Measurements from ENCODE around the gene COL6A5.

DNA sequence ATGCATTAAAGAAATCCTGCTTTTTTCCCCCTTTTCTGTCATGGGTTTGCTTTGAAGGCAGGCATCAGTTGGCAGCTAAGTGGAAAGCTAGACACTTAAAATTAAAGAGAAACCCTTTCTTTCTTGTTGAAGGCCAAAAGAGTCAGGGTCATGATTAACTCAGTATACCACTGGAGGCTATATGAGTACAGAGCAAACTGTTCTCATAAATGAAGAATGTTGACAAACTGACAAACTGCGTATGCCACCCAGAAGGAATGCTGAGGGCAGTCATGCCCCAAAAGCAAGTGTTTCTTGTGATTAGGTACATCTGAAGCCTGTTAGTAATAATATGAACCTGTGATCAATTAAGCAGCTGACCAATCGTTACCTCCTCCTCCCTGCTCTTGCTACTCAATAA lies 127.9 kb downstream of the COL6A5 start:
- no peak for TF ChIP-seq EZH2 (IDR thresholded peaks at IDR 0.05; ENCODE audit: borderline replicate concordance, low read depth, low read length, severe bottlenecking)
- no peak for TF ChIP-seq CTCF (IDR thresholded peaks at IDR 0.05; ENCODE audit: extremely low read depth in 1 of 2, insufficient read depth in 1 of 2, low read depth in 1 of 2, low read length in 2 of 2)
- TF ChIP-seq, protein P1, sequence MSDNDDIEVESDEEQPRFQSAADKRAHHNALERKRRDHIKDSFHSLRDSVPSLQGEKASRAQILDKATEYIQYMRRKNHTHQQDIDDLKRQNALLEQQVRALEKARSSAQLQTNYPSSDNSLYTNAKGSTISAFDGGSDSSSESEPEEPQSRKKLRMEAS (IDR thresholded peaks at IDR 0.05; ENCODE audit: insufficient read depth, insufficient read length) = no peak
- TF ChIP-seq JUN (IDR thresholded peaks at IDR 0.05; ENCODE audit: borderline replicate concordance, insufficient read depth, insufficient read length, low read depth) = no peak
- TF ChIP-seq FOS (IDR thresholded peaks at IDR 0.05; ENCODE audit: borderline replicate concordance, insufficient read depth, low read length) = no peak
- TF ChIP-seq POLR2A (IDR thresholded peaks at IDR 0.05; ENCODE audit: low read depth, low read length) = no peak
- TF ChIP-seq GATA2 (IDR thresholded peaks at IDR 0.05; ENCODE audit: insufficient read depth, insufficient read length, low read depth, low read length) = no peak
- no peak for TF ChIP-seq POLR2AphosphoS5 (IDR thresholded peaks at IDR 0.05; ENCODE audit: insufficient read depth, low read depth, low read length)

Data from endothelial cell of umbilical vein (primary cell).